ENCODE results near the gene MYBL2.
"Not testable (repeated sequence)": the region's sequence is repeated elsewhere in the genome, so short reads cannot be mapped to it uniquely, and the experiment has no call there.

The MYBL2 gene

DNA sequence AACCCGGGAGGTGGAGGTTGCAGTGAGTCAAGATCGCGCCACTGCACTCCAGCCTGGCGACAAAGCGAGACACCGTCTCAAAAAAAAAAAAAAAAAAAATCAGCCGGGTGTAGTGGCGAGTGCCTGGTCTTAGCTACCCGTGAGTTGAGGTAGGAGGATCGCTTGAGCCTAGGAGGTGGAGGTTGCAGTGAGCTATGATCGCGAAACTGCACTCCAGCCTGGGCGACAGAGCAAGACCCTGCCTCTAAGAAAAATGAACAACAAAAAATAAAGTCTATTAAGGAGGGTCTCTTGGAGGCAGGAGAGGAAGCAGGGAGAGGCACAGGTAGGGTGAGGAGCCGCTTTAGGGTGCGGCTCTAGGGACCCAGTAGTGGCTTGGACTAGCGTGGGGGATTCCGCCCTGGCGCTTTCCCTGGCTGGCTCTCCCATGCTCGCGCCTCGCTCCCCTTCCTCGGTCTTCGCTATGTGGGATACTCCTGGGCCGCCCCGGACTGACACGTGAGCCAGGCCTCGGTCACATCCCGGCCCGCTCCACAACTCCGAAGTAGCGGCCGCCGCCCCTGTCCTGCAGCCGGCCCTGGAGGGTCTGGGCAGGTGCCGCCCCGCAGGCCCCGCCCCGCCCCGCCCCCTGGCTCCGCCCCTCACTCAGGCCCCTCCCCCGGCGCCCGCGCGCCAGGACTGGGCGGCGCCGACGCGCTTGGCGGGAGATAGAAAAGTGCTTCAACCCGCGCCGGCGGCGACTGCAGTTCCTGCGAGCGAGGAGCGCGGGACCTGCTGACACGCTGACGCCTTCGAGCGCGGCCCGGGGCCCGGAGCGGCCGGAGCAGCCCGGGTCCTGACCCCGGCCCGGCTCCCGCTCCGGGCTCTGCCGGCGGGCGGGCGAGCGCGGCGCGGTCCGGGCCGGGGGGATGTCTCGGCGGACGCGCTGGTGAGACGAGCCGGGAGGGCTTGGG is at the start of gene MYBL2:
Gene MYBL2 (plus strand): TSS at position 739 of the 953 bp plus-strand sequence. CDS start 170 bp downstream, at position 909.
- DNase-seq: no peak

DNA sequence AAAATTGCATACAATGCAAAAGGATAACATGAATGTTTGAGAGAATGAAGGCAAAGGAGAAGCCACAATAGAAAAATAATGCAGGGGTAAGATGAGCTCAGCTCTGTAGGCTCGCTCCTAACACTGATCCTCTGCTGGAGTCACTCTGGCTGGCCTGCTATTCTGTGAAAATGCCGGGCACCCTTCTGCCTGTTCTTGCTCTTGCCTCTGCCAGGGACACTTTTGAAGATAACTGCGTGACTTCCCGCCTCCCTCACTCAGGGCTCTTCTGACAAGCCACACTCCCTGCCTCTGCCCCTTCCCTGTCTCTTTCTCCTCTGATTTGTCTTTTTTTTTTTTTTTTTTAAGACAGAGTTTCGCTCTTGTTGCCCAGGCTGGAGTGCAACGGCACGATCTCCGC is 35.3 kb upstream of the MYBL2 start:
- no peak for DNase-seq

DNA sequence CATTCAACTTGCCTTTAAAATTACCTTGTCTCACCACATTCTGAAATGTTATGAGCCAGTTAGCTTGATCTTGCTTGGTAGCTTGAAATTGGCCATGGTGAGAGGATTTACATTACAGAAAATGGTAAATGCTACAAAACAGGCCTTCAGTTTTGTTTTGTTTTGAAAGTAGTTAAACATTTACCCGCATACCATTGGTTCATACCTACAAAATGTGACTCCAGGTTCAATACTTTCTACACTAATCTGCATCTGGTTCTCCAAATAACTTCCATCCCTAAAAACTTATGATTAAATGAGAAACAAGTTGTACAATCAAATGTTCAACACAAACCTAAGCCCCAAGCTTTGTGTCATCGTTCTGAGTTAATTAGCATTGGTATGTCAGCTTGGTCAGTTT is 30.5 kb upstream of the MYBL2 start:
- no peak for DNase-seq

DNA sequence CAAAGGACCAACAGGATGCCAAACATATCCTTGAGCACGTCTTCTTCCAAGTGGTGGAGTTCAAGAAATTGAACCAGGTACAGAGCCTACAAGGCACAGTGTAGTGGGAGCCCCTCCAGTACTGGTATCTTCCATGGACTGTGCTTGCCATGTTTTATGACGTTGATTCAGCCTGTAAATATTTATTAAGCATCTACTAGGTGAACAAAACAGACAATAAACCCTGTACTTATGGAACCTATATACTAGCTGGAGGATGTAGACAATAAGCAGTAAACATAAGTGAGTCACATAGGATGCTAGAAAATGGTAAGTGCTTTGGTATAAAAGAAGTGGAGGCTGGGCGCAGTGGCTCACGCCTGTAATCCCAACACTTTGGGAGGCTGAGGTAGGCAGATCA is 24.4 kb upstream of the MYBL2 start:
- no peak for DNase-seq

DNA sequence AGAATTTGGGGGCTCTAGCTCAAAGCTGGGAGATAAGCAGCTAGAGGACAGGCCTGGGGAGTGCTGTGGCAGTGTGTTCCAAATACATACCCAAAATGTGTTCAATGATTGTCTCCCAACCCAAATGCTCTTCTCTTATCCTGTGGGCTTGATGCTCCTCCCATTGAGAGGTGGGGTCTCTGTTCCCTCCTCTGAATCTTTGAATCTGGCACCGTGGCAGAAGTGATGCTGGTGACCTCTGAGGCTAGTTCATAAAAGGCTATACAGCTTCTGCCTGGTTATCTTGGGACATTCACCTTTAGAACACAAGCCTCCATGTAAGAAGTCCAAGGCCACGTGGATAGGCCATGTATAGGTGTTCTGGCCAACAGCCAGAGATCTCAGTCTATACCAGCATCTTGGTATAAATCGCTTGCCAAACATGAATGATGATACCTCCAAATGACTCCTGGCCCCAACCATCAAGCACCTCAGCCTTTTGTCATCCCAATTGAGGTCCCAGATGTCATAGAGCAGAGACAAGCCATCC is 15.9 kb upstream of the MYBL2 start:
- no peak for DNase-seq

DNA sequence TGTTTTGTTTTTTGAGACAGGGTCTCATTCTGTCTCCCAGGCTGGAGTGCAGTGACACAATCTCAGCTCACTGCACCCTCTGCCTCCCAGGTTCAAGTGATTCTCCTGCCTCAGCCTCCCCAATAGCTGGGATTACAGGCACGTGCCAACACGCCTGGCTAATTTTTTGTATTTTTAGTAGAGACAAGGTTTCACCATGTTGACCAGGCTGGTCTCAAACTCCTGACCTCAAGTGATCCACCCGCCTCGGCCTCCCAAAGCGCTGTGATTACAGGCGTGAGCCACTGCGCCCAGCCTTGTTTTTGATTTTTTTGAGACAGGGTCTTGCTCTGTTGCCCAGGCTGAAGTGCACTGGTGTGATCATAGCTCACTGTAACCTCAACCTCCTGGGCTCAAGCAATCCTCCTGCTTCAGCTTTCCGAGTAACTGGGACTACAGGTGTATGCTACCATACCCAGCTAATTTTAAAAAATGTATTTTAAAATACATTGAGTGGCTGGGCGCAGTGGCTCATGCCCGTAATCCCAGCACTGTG is 15.2 kb upstream of the MYBL2 start:
- DNase-seq: not testable (repeated sequence)

DNA sequence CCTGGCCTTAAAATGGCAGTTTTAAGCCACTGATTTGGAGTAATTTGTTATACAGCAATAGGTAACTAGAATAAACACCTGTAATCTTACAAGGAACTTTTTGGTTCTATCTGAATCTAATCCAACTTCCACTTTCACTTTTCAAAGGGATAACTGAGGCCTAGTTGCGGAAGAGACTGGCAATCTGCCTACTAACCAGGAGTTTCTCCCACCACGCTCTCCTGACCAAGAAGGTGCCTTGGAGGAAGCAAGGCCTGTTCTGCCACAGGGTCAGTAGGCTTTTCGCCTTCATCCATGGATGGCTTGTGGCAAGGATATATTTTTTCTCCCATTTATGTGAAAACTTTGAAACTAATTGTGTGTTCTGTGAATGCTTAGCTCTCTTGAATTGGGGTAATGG is 12.9 kb upstream of the MYBL2 start:
- no peak for DNase-seq

DNA sequence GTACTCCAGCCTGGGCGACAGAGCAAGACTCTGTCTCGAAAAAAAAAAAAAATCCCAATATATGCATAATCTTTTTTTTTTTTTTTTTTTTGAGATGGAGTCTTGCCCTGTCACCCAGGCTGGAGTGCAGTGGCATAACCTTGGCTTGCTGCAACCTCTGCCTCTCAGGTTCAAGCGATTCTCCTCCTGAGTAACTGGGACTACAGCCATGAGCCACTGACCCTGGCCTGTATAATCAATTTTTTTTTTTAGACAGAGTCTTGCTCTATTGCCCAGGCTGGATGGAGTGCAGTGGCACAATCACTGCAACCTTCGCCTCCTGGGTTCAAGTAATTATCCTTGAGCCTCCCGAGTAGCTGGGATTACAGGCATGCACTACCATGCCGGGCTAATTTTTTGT is 11.7 kb upstream of the MYBL2 start:
- DNase-seq: not testable (repeated sequence)

DNA sequence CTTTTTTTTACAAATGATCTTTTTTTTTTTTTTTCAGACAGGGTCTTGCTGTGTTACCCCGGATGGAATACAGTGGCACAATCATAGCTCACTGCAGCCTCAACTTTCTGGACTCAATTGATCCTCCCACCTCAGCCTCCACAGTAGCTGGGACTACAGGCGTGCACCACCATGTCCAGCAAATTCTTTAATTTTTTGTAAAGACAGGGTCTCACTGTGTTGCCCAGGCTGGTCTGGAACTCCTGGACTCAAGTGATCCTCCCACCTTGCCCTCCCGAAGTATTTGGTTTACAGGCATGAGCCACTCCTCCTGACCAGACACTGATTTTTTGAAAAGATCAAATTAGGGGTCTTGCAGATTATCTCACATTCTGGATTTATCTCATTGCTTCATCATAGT is 11.0 kb upstream of the MYBL2 start:
- no peak for DNase-seq

DNA sequence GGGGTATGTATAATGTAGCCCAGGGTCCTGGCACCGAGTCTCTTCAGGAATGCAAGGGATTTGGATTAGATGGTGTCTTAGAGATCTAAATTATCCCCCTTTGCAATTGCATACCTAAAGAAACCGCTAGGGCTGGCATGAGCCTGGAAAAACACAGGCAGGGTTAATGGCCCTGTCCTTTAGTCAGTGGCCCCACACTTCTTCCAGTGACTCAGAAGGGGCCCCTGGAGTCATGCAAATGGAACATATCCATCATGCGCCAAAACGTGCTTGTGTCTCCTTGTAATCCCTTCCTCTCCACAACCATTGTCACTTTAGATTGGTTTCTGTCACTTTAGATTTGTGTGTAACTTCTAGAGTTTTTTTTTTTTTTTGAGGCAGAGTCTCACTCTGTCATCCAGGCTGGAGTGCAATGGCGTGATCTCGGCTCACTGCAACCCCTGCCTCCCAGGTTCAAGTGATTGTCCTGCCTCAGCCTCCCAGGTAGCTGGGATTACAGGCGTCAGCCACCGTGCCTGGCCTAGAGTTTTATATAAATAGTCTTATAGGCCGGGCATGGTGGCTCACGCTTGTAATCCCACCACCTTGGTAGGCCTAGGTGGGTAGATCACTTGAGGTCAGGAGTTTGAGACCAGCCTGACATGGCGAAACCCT is 8.7 kb upstream of the MYBL2 start:
- no peak for DNase-seq

DNA sequence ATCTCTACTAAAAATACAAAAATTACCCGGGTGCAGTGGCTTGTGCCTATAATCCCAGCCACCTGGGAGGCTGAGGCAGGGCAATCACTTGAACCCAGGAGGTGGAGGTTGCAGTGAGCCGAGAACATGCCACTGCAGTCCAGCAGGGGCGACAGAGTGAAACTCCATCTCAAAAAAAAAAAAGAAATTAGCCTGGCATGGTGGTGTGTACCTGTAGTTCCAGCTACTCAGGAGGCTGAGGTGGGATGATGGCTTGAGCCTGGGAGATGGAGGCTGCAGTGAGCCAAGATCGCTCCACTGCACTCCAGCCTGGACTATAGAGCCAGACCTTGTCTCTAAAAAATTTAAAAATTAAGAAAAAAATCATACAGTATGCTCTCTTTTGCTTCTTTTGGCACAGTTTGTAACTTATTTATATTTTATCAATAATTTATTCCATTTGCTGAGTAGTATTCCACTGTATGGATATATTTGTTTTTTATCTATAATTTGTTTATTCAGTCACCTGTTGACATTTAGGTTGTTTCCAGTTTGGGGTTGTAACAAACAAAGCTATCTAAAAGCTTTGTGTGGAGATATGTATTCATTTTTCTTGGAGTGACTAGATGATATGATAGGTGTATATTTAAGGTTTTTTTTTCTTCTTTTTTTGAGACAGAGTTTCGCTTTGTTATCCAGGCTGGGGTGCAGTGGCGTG is 8.0 kb upstream of the MYBL2 start:
- no peak for DNase-seq

DNA sequence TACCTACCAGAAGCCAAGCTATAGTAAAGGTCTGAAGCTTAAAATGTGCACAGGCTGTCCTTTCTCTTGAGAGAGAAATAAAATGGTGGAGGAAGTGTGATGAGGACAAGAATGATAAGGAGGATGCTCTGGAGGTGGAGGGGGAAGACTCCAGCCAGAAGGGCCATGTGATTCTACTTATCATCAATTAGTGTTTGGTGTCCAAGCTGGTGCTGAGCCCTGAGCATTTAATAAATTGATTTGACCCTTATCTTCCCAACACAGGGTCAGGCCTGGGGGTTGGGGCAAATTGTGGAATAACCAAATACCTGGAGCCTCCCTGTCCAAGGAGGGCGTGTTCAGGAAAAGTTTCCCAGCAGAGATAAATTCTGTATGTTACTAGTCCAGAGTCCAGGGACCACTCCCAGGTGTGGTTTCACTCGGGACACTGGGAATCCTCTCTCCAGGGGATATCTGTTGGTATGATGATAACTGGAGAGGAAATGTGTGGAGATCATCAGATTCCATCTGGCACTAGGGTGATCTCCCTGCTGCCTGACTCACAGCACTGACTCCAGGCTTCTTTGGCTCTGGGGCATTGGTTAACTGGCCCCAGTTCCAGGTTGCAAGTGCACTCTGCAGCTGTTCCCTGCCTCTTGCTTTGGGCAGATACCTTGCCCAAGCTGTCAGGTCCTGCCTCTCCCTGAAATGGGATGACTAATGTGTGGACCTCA is 3.8 kb upstream of the MYBL2 start:
- DNase-seq: no peak

DNA sequence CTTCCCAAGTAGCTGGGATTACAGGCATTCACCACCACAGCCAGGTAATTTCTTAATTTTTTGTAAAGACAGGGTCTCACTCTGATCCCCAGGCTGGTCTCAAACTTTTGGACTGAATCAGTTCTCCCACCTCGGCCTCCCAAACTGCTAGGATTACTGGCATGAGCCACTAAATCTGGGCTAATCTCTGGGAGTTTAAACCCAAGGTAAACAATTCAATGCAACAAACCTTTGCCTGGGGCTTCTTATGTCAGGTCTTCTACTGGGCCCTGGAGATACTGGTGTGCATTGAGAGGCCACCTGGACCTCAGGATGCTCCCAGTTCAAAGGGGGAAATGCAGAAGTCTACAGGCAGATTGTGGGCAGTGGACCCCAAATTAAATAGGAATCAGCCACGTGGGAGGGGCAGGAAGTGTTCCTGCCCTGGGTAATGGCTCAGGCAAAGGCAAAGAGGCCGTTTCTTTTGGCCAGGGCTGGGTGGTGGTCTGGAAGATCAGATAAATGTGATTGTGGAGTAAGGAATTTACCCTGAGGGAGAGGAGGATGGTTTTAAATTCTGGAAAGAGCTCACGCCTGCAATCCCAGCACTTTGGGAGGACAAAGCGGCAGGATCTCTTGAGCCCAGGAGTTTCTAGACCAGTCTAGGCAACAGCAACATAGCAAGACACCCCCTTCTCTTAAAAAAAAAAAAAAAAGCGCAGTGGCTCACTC is 1.3 kb upstream of the MYBL2 start:
- no peak for DNase-seq

DNA sequence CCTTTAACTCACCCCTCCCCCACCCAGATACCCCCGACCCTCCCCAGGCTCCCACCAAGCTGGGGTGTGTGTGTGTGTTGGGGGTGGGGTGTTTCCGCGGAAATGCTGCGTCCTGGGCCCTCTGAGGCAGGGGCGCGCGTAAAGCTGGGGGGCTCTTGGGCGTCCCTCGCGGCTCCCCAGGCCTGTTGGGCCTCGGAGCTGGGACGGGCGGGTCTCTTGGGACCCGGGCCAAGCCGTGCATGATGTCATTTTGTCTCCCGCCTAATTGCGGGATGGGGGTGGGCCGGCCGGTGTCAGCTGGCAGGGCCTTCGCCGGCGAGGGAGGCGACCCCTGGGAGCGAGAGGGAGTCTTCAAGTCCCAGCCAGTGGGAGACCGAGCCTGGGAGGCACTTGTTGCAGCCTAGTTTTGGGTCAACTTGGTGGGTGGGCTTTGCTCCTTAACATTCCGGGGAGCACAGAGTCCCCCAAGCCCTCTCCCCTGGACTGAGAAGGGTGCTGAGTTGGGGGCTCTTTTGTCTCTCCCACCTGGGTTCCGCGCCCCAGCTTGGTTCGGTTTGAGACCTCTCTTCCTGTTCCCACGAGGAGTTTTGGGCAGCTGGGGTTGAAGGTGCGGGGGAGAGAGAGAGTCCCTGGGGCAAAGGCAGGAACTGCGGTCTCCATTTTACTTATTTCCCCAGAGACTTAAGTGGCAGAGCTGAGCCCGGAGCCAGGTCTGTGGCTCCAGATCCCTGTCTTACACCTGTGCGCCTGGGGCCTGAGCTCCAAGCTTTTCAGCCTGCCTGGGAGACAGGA is 623 bp downstream of the MYBL2 start:
- DNase-seq: no peak

DNA sequence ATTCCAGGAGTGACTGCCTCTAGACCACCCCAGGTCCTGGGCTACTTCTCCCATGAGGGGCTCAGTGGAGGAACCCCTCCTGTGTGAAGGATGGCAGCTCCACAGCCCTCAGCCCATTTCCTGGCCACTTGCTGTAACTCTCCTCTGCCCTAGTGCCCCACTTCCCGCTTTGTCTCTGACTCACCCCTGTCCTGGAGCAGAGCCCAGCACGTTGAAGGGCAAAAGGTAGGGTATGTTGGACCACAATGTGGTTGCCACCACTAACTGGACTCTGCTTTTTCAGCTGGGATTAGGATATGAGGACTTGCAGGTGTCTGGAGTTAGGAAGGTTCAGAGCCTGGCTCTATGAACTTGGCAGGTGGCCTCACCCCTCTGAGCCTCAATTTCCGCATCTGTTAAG is 2.4 kb downstream of the MYBL2 start:
- DNase-seq: no peak

DNA sequence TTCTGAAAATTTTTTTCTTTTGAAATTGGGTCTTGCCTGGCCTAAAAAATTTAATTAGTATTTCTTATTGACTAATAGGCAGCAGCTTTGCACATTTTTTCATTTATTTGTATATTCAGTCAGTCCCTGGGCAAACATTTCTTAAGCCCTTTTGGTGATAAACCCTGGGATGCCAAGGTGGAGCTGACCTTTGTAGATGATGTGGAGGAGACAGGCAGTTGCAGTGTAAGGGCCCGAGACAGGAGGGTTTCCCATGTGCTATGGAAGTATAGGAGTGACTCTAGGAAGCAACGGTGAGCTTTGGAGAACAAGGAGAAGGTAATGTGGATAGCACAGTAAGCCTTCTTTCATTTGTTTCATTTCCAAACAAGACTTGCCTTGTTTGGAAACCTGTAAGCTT is 3.5 kb downstream of the MYBL2 start:
- DNase-seq: no peak

DNA sequence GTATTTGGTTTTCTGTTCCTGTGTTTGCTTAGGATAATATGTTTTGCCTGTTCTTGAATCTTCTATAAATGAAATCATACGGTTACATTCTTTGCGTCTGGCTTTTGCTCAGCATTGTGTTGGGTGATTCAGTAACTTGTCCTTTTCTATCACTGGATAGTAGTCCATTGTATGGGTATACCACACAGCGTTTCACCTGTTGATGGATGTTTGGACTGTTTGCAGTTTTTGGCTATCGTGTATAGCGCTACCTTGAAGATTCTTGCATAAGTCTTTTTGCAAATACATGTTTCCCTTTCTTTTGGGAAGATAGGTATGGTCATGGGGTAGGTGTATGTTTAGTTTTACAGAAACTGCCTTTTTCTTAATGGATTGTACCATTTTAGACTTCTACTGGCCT is 9.5 kb downstream of the MYBL2 start:
- no peak for DNase-seq

DNA sequence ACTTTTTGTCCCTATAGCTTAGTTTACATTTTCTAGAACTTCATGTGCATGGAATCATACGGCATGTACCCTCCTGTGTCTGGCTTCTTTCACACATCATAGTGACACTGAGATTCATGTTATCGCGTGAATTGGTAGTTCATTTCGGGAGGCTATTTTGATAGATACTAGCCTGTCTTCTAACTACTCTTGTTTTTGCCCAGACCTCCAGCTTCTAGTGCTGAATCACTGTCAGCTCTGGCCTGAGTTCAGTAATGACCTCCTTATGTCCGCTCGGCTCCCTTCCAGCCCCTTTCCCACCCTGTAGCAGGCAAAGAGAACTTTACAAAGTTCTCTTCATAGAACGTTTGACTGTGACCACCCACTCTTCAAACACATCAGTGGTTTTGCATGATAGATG is 14.1 kb downstream of the MYBL2 start:
- DNase-seq: no peak

DNA sequence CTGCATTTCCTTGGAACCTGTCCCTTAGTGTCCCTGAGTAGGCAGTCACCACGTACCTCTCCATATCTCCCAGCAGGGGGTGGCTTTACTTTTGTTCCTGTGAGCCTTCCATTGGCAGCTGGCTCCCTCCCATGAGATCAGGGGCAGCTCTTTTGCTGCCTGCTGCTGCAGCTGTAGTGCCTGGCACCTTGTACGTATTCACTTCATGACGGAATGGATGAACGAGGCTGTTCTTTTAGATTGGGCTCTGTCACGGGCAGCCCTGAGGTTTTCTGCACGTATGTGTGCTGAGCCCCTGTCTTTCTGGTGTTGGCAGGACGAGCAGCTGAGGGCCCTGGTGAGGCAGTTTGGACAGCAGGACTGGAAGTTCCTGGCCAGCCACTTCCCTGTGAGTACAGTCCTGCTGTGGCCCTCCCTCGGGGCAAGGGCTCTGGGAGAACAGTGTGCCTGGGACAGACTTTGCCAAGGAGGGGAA is 14.6 kb downstream of the MYBL2 start:
- no peak for DNase-seq

DNA sequence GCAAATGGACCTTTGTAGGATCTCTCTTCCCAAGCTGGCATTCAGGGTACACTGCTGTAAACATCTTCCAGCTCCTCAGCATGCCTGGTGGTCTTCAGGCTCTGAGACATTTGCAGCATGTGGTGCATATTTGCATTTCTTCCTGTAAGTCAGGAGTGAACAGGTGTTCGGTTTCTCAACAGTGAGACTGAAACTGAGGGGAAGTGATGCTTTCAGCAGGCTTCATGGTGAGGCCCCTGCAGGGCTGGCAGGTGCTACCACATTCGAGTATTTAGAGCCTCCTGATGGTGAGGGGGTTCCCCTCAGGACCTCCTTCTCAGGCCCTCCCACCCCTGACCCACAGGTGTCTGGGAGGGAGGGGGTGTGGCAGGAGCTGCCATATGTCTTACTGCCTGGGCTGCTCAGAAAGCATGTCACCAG is 15.1 kb downstream of the MYBL2 start:
- no peak for DNase-seq

DNA sequence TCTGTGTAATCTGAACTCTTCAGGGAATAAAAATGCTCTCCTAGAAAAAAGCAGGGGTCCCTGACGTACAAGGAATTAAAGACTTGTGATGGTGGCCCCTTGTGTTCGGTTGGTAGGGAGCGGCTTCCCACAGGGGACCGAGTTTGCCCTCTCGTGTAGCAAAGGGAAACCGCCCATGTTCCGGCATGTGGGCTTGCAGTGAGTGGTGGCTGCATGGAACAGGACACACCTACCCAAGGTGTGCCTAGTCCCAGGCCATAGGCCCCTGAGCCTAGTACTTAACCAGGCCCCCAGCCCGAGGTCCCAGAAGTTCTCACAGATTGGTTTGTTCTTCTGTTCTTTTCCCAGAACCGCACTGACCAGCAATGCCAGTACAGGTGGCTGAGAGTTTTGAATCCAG is 15.5 kb downstream of the MYBL2 start:
- no peak for DNase-seq
